ENCODE measurements around the gene NTM.
"Not testable (repeated sequence)": the region's sequence is repeated elsewhere in the genome, so short reads cannot be mapped to it uniquely, and the experiment has no call there.

NTM gene

DNA sequence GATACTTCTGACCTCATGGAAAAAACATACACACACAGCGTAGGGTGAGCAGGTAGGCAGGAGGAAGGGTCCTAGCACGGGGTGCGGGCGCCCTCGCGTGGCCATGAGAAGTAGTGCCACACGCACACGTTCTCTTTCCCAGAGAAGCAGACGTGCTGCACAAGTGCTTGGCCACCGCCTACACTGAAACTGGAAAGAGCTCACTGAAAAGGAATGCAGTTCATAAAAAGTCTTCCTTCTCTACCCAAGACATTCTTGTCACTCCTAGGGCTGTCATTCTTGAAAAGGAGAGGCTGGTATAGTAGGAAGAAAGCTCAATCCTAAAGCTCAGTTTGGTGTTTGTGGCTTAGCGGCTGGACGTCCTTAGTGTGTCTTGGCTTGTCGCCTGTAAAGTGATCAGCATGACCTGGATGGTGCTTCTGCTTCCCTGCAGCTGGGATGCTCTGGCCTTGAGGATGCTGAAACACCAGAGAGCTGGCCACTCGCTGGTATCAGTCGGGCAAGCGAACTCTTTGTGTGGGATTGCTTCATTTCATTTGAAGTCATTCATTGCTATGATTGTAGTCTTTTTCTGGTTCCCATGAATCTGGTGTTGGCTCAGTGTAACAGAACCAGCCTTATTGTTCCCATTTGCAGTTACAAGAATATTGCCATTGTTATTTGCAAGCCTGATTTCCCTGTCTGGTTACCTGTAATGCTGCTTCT, 303.8 kb downstream of the NTM start:
- peak; percentile 63 for DNase-seq (ENCODE audit: low read depth)
- no peak overlapping the region for H3K4me3 ChIP-seq (ENCODE audit: low read depth, low read length)
- TF ChIP-seq, protein P1, sequence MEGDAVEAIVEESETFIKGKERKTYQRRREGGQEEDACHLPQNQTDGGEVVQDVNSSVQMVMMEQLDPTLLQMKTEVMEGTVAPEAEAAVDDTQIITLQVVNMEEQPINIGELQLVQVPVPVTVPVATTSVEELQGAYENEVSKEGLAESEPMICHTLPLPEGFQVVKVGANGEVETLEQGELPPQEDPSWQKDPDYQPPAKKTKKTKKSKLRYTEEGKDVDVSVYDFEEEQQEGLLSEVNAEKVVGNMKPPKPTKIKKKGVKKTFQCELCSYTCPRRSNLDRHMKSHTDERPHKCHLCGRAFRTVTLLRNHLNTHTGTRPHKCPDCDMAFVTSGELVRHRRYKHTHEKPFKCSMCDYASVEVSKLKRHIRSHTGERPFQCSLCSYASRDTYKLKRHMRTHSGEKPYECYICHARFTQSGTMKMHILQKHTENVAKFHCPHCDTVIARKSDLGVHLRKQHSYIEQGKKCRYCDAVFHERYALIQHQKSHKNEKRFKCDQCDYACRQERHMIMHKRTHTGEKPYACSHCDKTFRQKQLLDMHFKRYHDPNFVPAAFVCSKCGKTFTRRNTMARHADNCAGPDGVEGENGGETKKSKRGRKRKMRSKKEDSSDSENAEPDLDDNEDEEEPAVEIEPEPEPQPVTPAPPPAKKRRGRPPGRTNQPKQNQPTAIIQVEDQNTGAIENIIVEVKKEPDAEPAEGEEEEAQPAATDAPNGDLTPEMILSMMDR (IDR thresholded peaks at IDR 0.05; ENCODE audit: insufficient read depth, low read depth, low read length, missing control alignments) = peak; percentile 96

DNA sequence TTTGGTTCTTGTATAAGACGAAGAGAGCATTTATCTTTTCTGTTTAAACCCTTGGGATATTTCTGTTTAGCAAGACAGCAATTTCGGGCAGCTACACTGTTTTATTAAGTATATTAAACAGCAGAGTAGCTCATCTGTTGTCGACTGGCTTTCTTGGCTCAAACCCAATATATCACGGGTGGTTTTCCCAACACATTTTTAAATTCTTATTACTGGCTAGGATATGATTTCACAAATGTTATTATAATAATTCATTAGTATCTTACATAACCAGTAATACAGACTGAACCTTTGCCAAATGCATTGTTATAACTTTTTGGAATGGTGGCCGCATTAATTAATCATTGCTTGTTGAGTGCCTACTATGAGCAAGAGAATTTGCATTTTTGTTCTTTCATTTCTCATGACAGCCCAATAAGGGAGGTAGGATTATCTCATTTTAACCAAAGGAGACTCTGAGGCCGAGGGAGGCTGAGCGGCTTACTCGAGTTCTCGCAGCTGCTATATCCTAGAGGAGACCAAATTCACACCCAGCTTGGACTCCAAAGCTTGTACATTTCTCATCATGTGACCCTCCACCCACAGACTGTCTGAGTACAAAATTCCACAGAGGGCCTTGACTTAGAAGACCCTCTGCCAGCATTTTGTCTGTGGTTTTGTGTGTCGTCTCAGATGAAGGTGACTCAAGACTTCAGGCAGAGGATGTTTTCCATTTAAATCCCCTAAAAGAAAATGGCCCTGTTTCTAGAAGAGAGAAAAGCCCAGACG, 304.9 kb downstream of the NTM start:
- DNase-seq (ENCODE audit: low read depth) = no peak
- no peak overlapping the region for H3K4me3 ChIP-seq (ENCODE audit: low read depth, low read length)
- TF ChIP-seq, protein P1 (IDR thresholded peaks at IDR 0.05; ENCODE audit: insufficient read depth, low read depth, low read length, missing control alignments) = no peak

GRCh38 chr11:131677828-131678470, 307.5 kb downstream of the NTM start:
- no peak overlapping the region for H3K4me3 ChIP-seq (ENCODE audit: low read depth, low read length)
- no peak for DNase-seq (ENCODE audit: low read depth)
- TF ChIP-seq, protein P1 (IDR thresholded peaks at IDR 0.05; ENCODE audit: insufficient read depth, low read depth, low read length, missing control alignments) = no peak

- no peak for DNase-seq (ENCODE audit: low read depth)
- H3K4me3 ChIP-seq (ENCODE audit: low read depth, low read length) = no peak overlapping the region
- TF ChIP-seq, protein P1 (IDR thresholded peaks at IDR 0.05; ENCODE audit: insufficient read depth, low read depth, low read length, missing control alignments) = no peak
Observed at GRCh38 chr11:131678658-131679340, 308.4 kb downstream of the NTM start.

DNA sequence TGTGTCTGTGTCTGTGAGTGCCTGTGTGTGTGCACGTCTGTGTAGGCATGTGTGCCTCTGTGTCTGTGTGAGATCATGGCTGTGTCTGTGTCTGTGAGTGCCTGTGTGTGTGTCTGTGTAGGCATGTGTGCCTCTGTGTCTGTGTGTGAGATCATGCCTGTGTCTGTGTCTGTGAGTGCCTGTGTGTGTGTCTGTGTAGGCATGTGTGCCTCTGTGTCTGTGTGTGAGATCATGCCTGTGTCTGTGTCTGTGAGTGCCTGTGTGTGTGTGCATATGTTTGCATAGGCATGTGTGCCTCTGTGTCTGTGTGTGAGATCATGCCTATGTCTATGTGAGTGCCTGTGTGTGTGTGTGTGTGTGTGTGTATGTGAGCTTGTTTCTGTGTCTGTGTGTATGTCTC, 310.0 kb downstream of the NTM start:
- not testable (repeated sequence) for H3K4me3 ChIP-seq (ENCODE audit: low read depth, low read length); DNase-seq (ENCODE audit: low read depth)

DNA sequence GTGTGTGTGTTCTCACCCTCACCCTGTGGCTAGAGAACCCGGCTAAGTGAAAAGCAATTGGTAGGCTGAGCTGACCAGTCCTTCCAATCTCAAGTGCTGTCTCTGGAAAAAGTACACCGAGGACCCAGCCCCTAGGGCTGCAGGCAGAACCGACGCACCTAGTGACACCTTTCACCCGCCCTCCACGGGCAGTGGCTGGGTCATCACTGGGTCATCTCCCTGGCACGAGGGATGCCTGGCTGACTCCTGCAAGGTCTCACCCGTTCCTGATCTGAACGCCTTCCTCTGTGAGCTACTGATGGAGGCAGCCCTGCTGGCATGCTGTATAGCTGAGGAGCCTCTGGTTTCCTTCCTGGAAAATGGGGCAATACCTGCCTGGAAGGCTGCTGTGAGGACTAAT, 311.5 kb downstream of the NTM start:
- TF ChIP-seq, protein P1 (IDR thresholded peaks at IDR 0.05; ENCODE audit: insufficient read depth, low read depth, low read length, missing control alignments) = no peak
- no peak overlapping the region for H3K4me3 ChIP-seq (ENCODE audit: low read depth, low read length)
- no peak for DNase-seq (ENCODE audit: low read depth)

Measured in GM12865 (cell line).